ENCODE data around the gene IRGC. TPM values are rescaled to one million over a fixed set of nuclear protein-coding genes. Genes with fewer than 3 reads are reported as not detected.

The IRGC gene
- total and polyA plus RNA-seq, 9 of the 15 experiments (the other 6 are each of a cell fraction or from before 2014, with no cell fraction given): not detected

DNA sequence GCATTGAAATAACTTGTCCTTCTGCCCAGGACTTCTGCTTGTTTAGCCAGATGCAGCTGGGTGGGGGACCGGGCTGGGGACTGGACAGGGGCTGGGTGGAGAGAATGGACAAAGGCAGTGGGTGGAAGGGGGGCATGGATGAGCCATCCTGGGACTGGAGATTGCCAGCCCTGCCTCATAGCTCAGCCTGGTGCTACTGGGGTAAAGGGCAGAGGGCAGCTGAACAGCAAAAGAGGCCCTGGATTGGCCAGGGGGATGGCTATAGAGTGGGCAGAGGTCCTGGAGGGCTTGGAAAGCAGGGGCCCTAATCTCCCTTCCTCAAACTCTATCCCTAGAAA, 28.2 kb upstream of the IRGC start:
- in situ Hi-C loops (cut with MboI): no loop called here
- POLR2A ChIA-PET: no interaction called here
- H3K36me3 ChIP-seq (ENCODE audit: control insufficient read depth, insufficient read depth, low read length): no peaks in the 10 kb centered on the region
- no peak overlapping the region for H3K27ac ChIP-seq (ENCODE audit: extremely low read depth, low read depth, low read length)
- DNase-seq (ENCODE audit: extremely low read depth in 1 of 4, low spot score in 3 of 4): no peak
- CTCF ChIA-PET (ENCODE audit: low intra/inter-chr PET ratio): no interaction called here
- no peaks in the 10 kb centered on the region for H4K20me1 ChIP-seq (replicated peaks; ENCODE audit: control insufficient read depth, insufficient read depth, low read length)
- H3K79me2 ChIP-seq (ENCODE audit: control insufficient read depth, insufficient read depth, low read length): no peaks in the 10 kb centered on the region
- intact Hi-C loops (cut with micrococcal nuclease): no loop called here
- WGBS (ENCODE audit: insufficient coverage, low coverage, missing lambda C conversion rate): 9% methylated on average over 1 of the region's 1 CpG
- no peak overlapping the region for H3K9ac ChIP-seq (ENCODE audit: insufficient read depth in 1 of 2, low read depth in 2 of 2, low read length in 2 of 2)
- H3K4me2 ChIP-seq (ENCODE audit: insufficient read depth, low read length): no peak overlapping the region
- no peak overlapping the region for H2AFZ ChIP-seq (ENCODE audit: low read depth, low read length)
- H3K9me3 ChIP-seq (replicated peaks; ENCODE audit: control insufficient read depth, insufficient read depth, low read depth, low read length): peaks cover 6% of the 10 kb centered on the region
- FAIRE-seq: no peak
- H3K4me3 ChIP-seq: no peak overlapping the region
- H3K27me3 ChIP-seq (ENCODE audit: control insufficient read depth in 2 of 2, insufficient read depth in 2 of 2, low read length in 2 of 2): no peaks in the 10 kb centered on the region
- H3K9me1 ChIP-seq (ENCODE audit: control insufficient read depth, insufficient read depth, low read length): no peaks in the 10 kb centered on the region
- TF ChIP-seq, protein P1, sequence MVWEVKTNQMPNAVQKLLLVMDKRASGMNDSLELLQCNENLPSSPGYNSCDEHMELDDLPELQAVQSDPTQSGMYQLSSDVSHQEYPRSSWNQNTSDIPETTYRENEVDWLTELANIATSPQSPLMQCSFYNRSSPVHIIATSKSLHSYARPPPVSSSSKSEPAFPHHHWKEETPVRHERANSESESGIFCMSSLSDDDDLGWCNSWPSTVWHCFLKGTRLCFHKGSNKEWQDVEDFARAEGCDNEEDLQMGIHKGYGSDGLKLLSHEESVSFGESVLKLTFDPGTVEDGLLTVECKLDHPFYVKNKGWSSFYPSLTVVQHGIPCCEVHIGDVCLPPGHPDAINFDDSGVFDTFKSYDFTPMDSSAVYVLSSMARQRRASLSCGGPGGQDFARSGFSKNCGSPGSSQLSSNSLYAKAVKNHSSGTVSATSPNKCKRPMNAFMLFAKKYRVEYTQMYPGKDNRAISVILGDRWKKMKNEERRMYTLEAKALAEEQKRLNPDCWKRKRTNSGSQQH (CRISPR knock-in tag; IDR thresholded peaks at IDR 0.05): no peak
- TF ChIP-seq SMARCE1 (IDR thresholded peaks at IDR 0.05): no peak
- TF ChIP-seq ARHGAP35 (IDR thresholded peaks at IDR 0.05; ENCODE audit: partially characterized antibody): no peak
- no peak for TF ChIP-seq E2F3 (CRISPR knock-in tag; IDR thresholded peaks at IDR 0.05)
- TF ChIP-seq ZC3H4 (CRISPR knock-in tag; IDR thresholded peaks at IDR 0.05; ENCODE audit: borderline replicate concordance): no peak
- no peak for TF ChIP-seq TBL1XR1 (IDR thresholded peaks at IDR 0.05; ENCODE audit: low read length in 2 of 2)
- no peak for TF ChIP-seq STAT5A (IDR thresholded peaks at IDR 0.05; ENCODE audit: borderline replicate concordance, low read length)
- TF ChIP-seq, protein P2, sequence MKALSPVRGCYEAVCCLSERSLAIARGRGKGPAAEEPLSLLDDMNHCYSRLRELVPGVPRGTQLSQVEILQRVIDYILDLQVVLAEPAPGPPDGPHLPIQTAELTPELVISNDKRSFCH (CRISPR knock-in tag; IDR thresholded peaks at IDR 0.05): no peak
- TF ChIP-seq, protein P2 (tag; IDR thresholded peaks at IDR 0.05): no peak
- H3K4me1 ChIP-seq (replicated peaks in 1 of 2; ENCODE audit: control insufficient read depth in 2 of 2, insufficient read depth in 2 of 2, low read length in 2 of 2): peaks cover 10 to 11% of the 10 kb centered on the region in 2 experiments
- no peak for ATAC-seq
- no TSS peak for BruUV-seq (replicated peaks)

Data from K562 (cell line).